ENCODE measurements around the gene SLC25A1. TPM values are rescaled to one million over a fixed set of nuclear protein-coding genes. Genes with fewer than 3 reads are reported as not detected.
A peak's percentile ranks its signal among the peaks of the same experiment; 100 is the strongest.

Gene SLC25A1
- total RNA-seq: 20.9 TPM
- long read RNA-seq, transcript SLC25A1-201 (9 exons, 1,648 nt): major isoform, 50 of 64 reads
- long read RNA-seq, partial matches to known transcripts: 6 of 64 reads
- long read RNA-seq, other reads (novel, unspliced or antisense): 5 of 64 reads

GRCh38 chr22:19178657-19179496, at the start of gene SLC25A1:
Gene SLC25A1, minus strand, starts transcription at chr22:19178736. Its CDS starts 63 bp downstream, at chr22:19178673.
- H3K4me3 ChIP-seq: peak within 1 kb of the TSS; percentile 97
- H3K4me1 ChIP-seq: peaks cover 53% of the 10 kb centered on the region
- H3K36me3 ChIP-seq: no peaks in the 10 kb centered on the region
- DNase-seq: peak; percentile 94
- peak within 1 kb of the TSS; percentile 92 for H3K27ac ChIP-seq (replicated peaks)
- H3K9me3 ChIP-seq (replicated peaks): no peaks in the 10 kb centered on the region
- H3K27me3 ChIP-seq (ENCODE audit: low read depth): no peaks in the 10 kb centered on the region
- no peak for TF ChIP-seq CTCF (IDR thresholded peaks at IDR 0.05; ENCODE audit: borderline replicate concordance)
- intact Hi-C loops (cut with micrococcal nuclease): no loop called here

GRCh38 chr22:19228179-19228578, 49.6 kb upstream of the SLC25A1 start:
- Histone ChIP-seq H3K27ac (replicated peaks) (no peak overlapping the region), H3K27me3 (ENCODE audit: low read depth) (no peaks in the 10 kb centered on the region), H3K4me1 (peaks cover 10% of the 10 kb centered on the region), H3K4me3 (no peak overlapping the region), H3K36me3 (peaks cover 56% of the 10 kb centered on the region), H3K9me3 (replicated peaks) (no peaks in the 10 kb centered on the region)
- intact Hi-C loops (cut with micrococcal nuclease): no loop called here
- no peak for TF ChIP-seq CTCF (IDR thresholded peaks at IDR 0.05; ENCODE audit: borderline replicate concordance)
- no peak for DNase-seq

GRCh38 chr22:19226428-19226827, 47.9 kb upstream of the SLC25A1 start:
- DNase-seq: no peak
- intact Hi-C loops (cut with micrococcal nuclease): no loop called here
- Histone ChIP-seq H3K4me3 (no peak overlapping the region), H3K4me1 (peaks cover 12% of the 10 kb centered on the region), H3K9me3 (replicated peaks) (no peaks in the 10 kb centered on the region), H3K36me3 (peaks cover 56% of the 10 kb centered on the region), H3K27me3 (ENCODE audit: low read depth) (no peaks in the 10 kb centered on the region), H3K27ac (replicated peaks) (no peak overlapping the region)
- no peak for TF ChIP-seq CTCF (IDR thresholded peaks at IDR 0.05; ENCODE audit: borderline replicate concordance)

- Histone ChIP-seq H3K27ac (replicated peaks) (no peak overlapping the region), H3K27me3 (ENCODE audit: low read depth) (no peaks in the 10 kb centered on the region), H3K4me1 (peaks cover 17% of the 10 kb centered on the region), H3K36me3 (peaks cover 56% of the 10 kb centered on the region), H3K4me3 (no peak overlapping the region), H3K9me3 (replicated peaks) (no peaks in the 10 kb centered on the region)
- DNase-seq: no peak
- no peak for TF ChIP-seq CTCF (IDR thresholded peaks at IDR 0.05; ENCODE audit: borderline replicate concordance)
- intact Hi-C loops (cut with micrococcal nuclease): no loop called here
Measured at GRCh38 chr22:19225560-19225959, 47.0 kb upstream of the SLC25A1 start.

GRCh38 chr22:19224985-19225384, 46.4 kb upstream of the SLC25A1 start:
- H3K27ac ChIP-seq (replicated peaks): no peak overlapping the region
- intact Hi-C loops (cut with micrococcal nuclease): no loop called here
- no peaks in the 10 kb centered on the region for H3K27me3 ChIP-seq (ENCODE audit: low read depth)
- DNase-seq: no peak
- peaks cover 55% of the 10 kb centered on the region for H3K36me3 ChIP-seq
- H3K9me3 ChIP-seq (replicated peaks): no peaks in the 10 kb centered on the region
- no peak overlapping the region for H3K4me3 ChIP-seq
- no peak for TF ChIP-seq CTCF (IDR thresholded peaks at IDR 0.05; ENCODE audit: borderline replicate concordance)
- H3K4me1 ChIP-seq: peaks cover 17% of the 10 kb centered on the region
